Gastrocnemius medialis (tissue), 4 donors: ENCODE results near the gene SEMA6C. TPM values are rescaled to one million over a fixed set of nuclear protein-coding genes. Genes with fewer than 3 reads are reported as not detected.
"Not testable (repeated sequence)": the region's sequence is repeated elsewhere in the genome, so short reads cannot be mapped to it uniquely, and the experiment has no call there.

ENCODE experiments used
- ATAC-seq, 2 donors: fragments of 150-250 bp; one replicate each; pipeline ENCODE4 v1.9.1; 2016
- DNase-seq, 2 donors: peaks; one replicate each; pipeline ENCODE4 v3.0.0-alpha.2; 2019
- H3K27ac ChIP-seq, 4 donors: fragments of 200-600 bp; sonication (generic); 1 replicate in 1 of 4; 2 replicates in 3 of 4; pipeline ENCODE4 v1.5.1; 2016 to 2018; ENCODE audit warnings: mild to moderate bottlenecking in 2 of 4, moderate library complexity in 1 of 4
- H3K27me3 ChIP-seq, 3 donors: fragments of 200-600 bp; sonication (generic) in 2 of 3; 1 replicate in 1 of 3; 2 replicates in 2 of 3; pipeline versions ENCODE4 v1.5.1 to v1.6.0; 2016 to 2019; ENCODE audit warnings: mild to moderate bottlenecking in 1 of 3, moderate library complexity in 1 of 3
- H3K36me3 ChIP-seq, 2 donors: fragments of 200-600 bp; sonication (generic) in 1 of 2; one replicate each; pipeline ENCODE4 v1.5.1; 2017 to 2018
- H3K4me1 ChIP-seq, 2 donors: fragments of 200-600 bp; sonication (generic) in 1 of 2; one replicate each; pipeline ENCODE4 v1.5.1; 2016 to 2017; ENCODE audit warnings: mild to moderate bottlenecking in 2 of 2
- H3K4me3 ChIP-seq, 4 donors: fragments of 200-600 bp; sonication (generic) in 3 of 4; 1 replicate in 1 of 4; 2 replicates in 3 of 4; pipeline ENCODE4 v1.5.1; 2016 to 2019; ENCODE audit warnings: mild to moderate bottlenecking in 2 of 4
- H3K9me3 ChIP-seq, 3 donors: fragments of 200-600 bp; sonication (generic) in 2 of 3; 1 replicate in 1 of 3; 2 replicates in 2 of 3; pipeline ENCODE4 v1.5.1; 2016 to 2019
- CTCF ChIP-seq, 5 experiments: fragments of 450-650 bp in 3 of 5; fragments of 200-600 bp in 2 of 5; sonication (generic) in 2 of 5; IDR thresholded peaks in 4 of 5; conservative IDR thresholded peaks in 1 of 5; 1 replicate in 4 of 5; 2 replicates in 1 of 5; pipeline ENCODE4 v1.5.1; 2016 to 2019; ENCODE audit warnings: antibody characterized with exemption in 5 of 5, mild to moderate bottlenecking in 3 of 5, moderate library complexity in 3 of 5
- POLR2A ChIP-seq, 2 donors: fragments of 450-650 bp; IDR thresholded peaks; one replicate each; pipeline ENCODE4 v1.6.1; 2017; ENCODE audit warnings: antibody characterized with exemption in 2 of 2, mild to moderate bottlenecking in 2 of 2, moderate library complexity in 2 of 2
- in situ Hi-C, 4 donors: fragments of 200-750 bp; cut with MboI; loops; one replicate each; pipeline versions ENCODE4 v1.15.0 to v1.8.0; 2017; ENCODE audit warnings: low sequenced_read_pairs in 4 of 4
- intact Hi-C: fragments of 100-400 bp; cut with DNase I; formaldehyde crosslinking; loops from one replicate; pipeline ENCODE4 v1.15.1; 2023; ENCODE audit warnings: low total_unique reads
- total RNA-seq, 4 donors: library from RNA; depleted of rRNA; stranded (reverse); fragments of >200 nt; gene quantifications; one replicate each; pipeline versions ENCODE4 v1.1.0 to v1.2.3, GENCODE V29; 2016

The SEMA6C gene
- total RNA-seq: 100 to 1,000 TPM in 2 of 4 donors, 10 to 100 TPM in 2; 51.5 to 121 (median 108) TPM

GRCh38 chr1:151146412-151147131 lies at the start of gene SEMA6C:
SEMA6C (minus strand) TSS chr1:151146631; CDS start chr1:151142621, 4,010 bp downstream.
- ATAC-seq: peak; percentile 52 to 66
- peaks cover 40 to 48% of the 10 kb centered on the region in 2 donors for H3K4me1 ChIP-seq
- H3K27ac ChIP-seq: peak within 1 kb of the TSS; percentile 95 to 99 (median 98)
- intact Hi-C loops (loop anchor here (1.0 to 5.0 kb wide), 5 partner anchors 19 to 584 kb away; partner anchors contain the start of genes GABPB2 and LYSMD1), in situ Hi-C loops (no loop called here)
- TF ChIP-seq CTCF (IDR thresholded peaks at IDR 0.05 in 4 of 5, conservative IDR thresholded peaks at IDR 0.05 in 1 of 5) (peak in 1 of 5 experiments; percentile 8), POLR2A (IDR thresholded peaks at IDR 0.05) (peak; percentile 97 to 98)
- H3K27me3 ChIP-seq: no peaks in the 10 kb centered on the region
- H3K36me3 ChIP-seq: no peaks in the 10 kb centered on the region
- H3K9me3 ChIP-seq: no peaks in the 10 kb centered on the region
- H3K4me3 ChIP-seq: peak within 1 kb of the TSS; percentile 89 to 97 (median 92)
- DNase-seq: peak; percentile 97 to 98

GRCh38 chr1:151194894-151195594 lies 48.6 kb upstream of the SEMA6C start:
- in situ Hi-C loops: loop anchor here (5.0 to 10.0 kb wide), 3 partner anchors 57 to 150 kb away; partner anchors contain the start of genes PSMD4 (in 4 of the 4) and RFX5 (in 1 of the 4)
- peak in 1 of 2 donors; percentile 67 for DNase-seq
- Histone ChIP-seq H3K4me3 (peak overlapping the region in 2 of 4 donors; percentile 35 to 39), H3K4me1 (peaks cover 7 to 25% of the 10 kb centered on the region in 2 donors), H3K27ac (peak overlapping the region; percentile 69 to 99 (median 96))
- intact Hi-C loops: loop anchor here (5.0 kb wide), 2 partner anchors 132 to 147 kb away; partner anchors contain the start of gene PI4KB
- not testable (repeated sequence) for H3K36me3 ChIP-seq, H3K27me3 ChIP-seq, H3K9me3 ChIP-seq, ATAC-seq

- peaks cover 4 to 23% of the 10 kb centered on the region in 2 donors for H3K4me1 ChIP-seq
- in situ Hi-C loops: loop anchor here in 2 of 4 donors (10.0 kb wide), 2 partner anchors 61 to 151 kb away; partner anchors contain the start of genes PSMD4 (in 1 of the 2) and RFX5 (in 1 of the 2)
- H3K36me3 ChIP-seq: no peaks in the 10 kb centered on the region
- no peaks in the 10 kb centered on the region for H3K9me3 ChIP-seq
- intact Hi-C loops: no loop called here
- DNase-seq (no peak), ATAC-seq (no peak)
- no peak for TF ChIP-seq CTCF (IDR thresholded peaks at IDR 0.05 in 4 of 5, conservative IDR thresholded peaks at IDR 0.05 in 1 of 5)
- no peak for TF ChIP-seq POLR2A (IDR thresholded peaks at IDR 0.05)
- no peak overlapping the region for H3K27ac ChIP-seq
- H3K4me3 ChIP-seq: no peak overlapping the region
- no peaks in the 10 kb centered on the region for H3K27me3 ChIP-seq
These were observed 47.4 kb upstream of the SEMA6C start for GRCh38 chr1:151193856-151194255.

GRCh38 chr1:151193304-151193703 lies 46.9 kb upstream of the SEMA6C start:
- Histone ChIP-seq H3K27ac (no peak overlapping the region), H3K4me3 (no peak overlapping the region), H3K9me3 (no peaks in the 10 kb centered on the region), H3K4me1 (peaks cover 10 to 28% of the 10 kb centered on the region in 2 donors), H3K27me3 (no peaks in the 10 kb centered on the region), H3K36me3 (no peaks in the 10 kb centered on the region)
- intact Hi-C loops (no loop called here), in situ Hi-C loops (loop anchor here in 2 of 4 donors (10.0 kb wide), 2 partner anchors 61 to 151 kb away; partner anchors contain the start of genes PSMD4 (in 1 of the 2) and RFX5 (in 1 of the 2))
- DNase-seq: no peak
- ATAC-seq: no peak
- TF ChIP-seq POLR2A (IDR thresholded peaks at IDR 0.05) (no peak), CTCF (IDR thresholded peaks at IDR 0.05 in 4 of 5, conservative IDR thresholded peaks at IDR 0.05 in 1 of 5) (no peak)
